T1000 (cell line): ENCODE measurements around the gene ZBTB7C.

Source experiments
- DNase-seq: peaks from one replicate; lab custom pipeline; 2025; ENCODE audit warnings: mixed read lengths; lab: John Stamatoyannopoulos, UW

Gene ZBTB7C

GRCh38 chr18:48418539-48419276 is 9.5 kb upstream of the ZBTB7C start:
- DNase-seq: no peak

- no peak for DNase-seq
Measured at GRCh38 chr18:48417985-48418384, 8.8 kb upstream of the ZBTB7C start.

- no peak for DNase-seq
Measured at GRCh38 chr18:48413342-48413741, 4.2 kb upstream of the ZBTB7C start.

- DNase-seq: no peak
Measured at GRCh38 chr18:48412339-48412929, 3.3 kb upstream of the ZBTB7C start.

- DNase-seq: peak; percentile 55
Measured at GRCh38 chr18:48410095-48410920, 1.1 kb upstream of the ZBTB7C start.

- no peak for DNase-seq
Measured at GRCh38 chr18:48409591-48410094, 460 bp upstream of the ZBTB7C start.

GRCh38 chr18:48408111-48408726 is 964 bp downstream of the ZBTB7C start:
- DNase-seq: no peak

GRCh38 chr18:48407358-48407757 is 1.8 kb downstream of the ZBTB7C start:
- DNase-seq: no peak

GRCh38 chr18:48405978-48406377 is 3.2 kb downstream of the ZBTB7C start:
- DNase-seq: no peak

GRCh38 chr18:48404716-48405507 is 4.3 kb downstream of the ZBTB7C start:
- DNase-seq: no peak

- DNase-seq: no peak
Measured at GRCh38 chr18:48402953-48403352, 6.2 kb downstream of the ZBTB7C start.

- no peak for DNase-seq
Measured at GRCh38 chr18:48399303-48400075, 9.7 kb downstream of the ZBTB7C start.

GRCh38 chr18:48398074-48398473 is 11.1 kb downstream of the ZBTB7C start:
- DNase-seq: no peak

- no peak for DNase-seq
Measured at GRCh38 chr18:48397021-48397420, 12.2 kb downstream of the ZBTB7C start.

GRCh38 chr18:48396561-48396960 is 12.6 kb downstream of the ZBTB7C start:
- no peak for DNase-seq

- DNase-seq: no peak
Measured at GRCh38 chr18:48395646-48396045, 13.5 kb downstream of the ZBTB7C start.

GRCh38 chr18:48394176-48394575 is 15.0 kb downstream of the ZBTB7C start:
- no peak for DNase-seq

GRCh38 chr18:48393776-48394175 is 15.4 kb downstream of the ZBTB7C start:
- no peak for DNase-seq

GRCh38 chr18:48393170-48393569 is 16.0 kb downstream of the ZBTB7C start:
- DNase-seq: no peak

- DNase-seq: no peak
Measured at GRCh38 chr18:48392268-48392667, 16.9 kb downstream of the ZBTB7C start.

GRCh38 chr18:48391868-48392267 is 17.3 kb downstream of the ZBTB7C start:
- DNase-seq: no peak
